HCT116 (cell line): ENCODE results near the gene PCDHA5. TPM values are rescaled to one million over a fixed set of nuclear protein-coding genes. Genes with fewer than 3 reads are reported as not detected.
"Not testable (repeated sequence)": the region's sequence is repeated elsewhere in the genome, so short reads cannot be mapped to it uniquely, and the experiment has no call there.

Experiments used
- ATAC-seq: fragments of 200-7000 bp; cut with Tn5 transposase; 2 replicates; pipeline ENCODE4 v1.9.1; 2020; ENCODE audit warnings: mild to moderate bottlenecking, moderate library complexity
- BruUV-seq: library from RNA; stranded (reverse); fragments of 400-500 nt; replicated peaks from 2 replicates; lab custom pipeline; 2021; lab: Mats Ljungman, UMichigan
- CTCF ChIA-PET: fragments of 300-600 bp; sonication (Branson Sonifier 250); formaldehyde crosslinking; loops from one replicate; lab custom pipeline; 2021; ENCODE audit warnings: antibody characterized with exemption; lab: Charles Lee
- POLR2A ChIA-PET: fragments of 300-600, 350-600 bp; sonication (Branson Sonifier 250); formaldehyde crosslinking; loops from one replicate; lab custom pipeline; 2021; ENCODE audit warnings: antibody characterized with exemption; lab: Charles Lee
- RAD21 ChIA-PET, 2 experiments: fragments of 300-600 bp; sonication (Branson Sonifier 250); formaldehyde crosslinking; loops; one replicate each; lab custom pipeline; 2023; ENCODE audit warnings: low total read pairs in 2 of 2; ENCODE audit not compliant: uncharacterized antibody in 2 of 2, unreplicated experiment in 2 of 2, low non-redundant PET in 1 of 2; lab: Charles Lee
- DNase-seq: peaks from one replicate; pipeline ENCODE4 v3.0.0-alpha.2; 2010; ENCODE audit warnings: low read depth, low spot score
- H2AFZ ChIP-seq: fragments of 200-600 bp; shearing (Covaris generic), sonication (generic); 2 replicates; pipeline ENCODE4 v1.6.1; 2017; ENCODE audit warnings: low read depth, mixed run types, mixed read lengths, antibody characterized with exemption, low read length; ENCODE audit not compliant: poor library complexity, severe bottlenecking
- H3K27ac ChIP-seq: 2 replicates; pipeline ENCODE4 v1.5.1; 2012; ENCODE audit warnings: low read depth, low read length
- H3K27me3 ChIP-seq: fragments of 200-600 bp; sonication (generic); 2 replicates; pipeline ENCODE4 v1.6.1; 2016; ENCODE audit warnings: mixed run types, low read length, mixed read lengths; ENCODE audit not compliant: insufficient read depth
- H3K36me3 ChIP-seq, 2 experiments: fragments of 200-500 bp in 1 of 2; fragments of 200-600 bp in 1 of 2; sonication (Bioruptor generic) in 1 of 2; sonication (generic) in 1 of 2; 2 replicates each; pipeline versions ENCODE4 v1.5.1 to v1.6.1; 2014 to 2016; ENCODE audit warnings: low read length in 2 of 2, inconsistent platforms in 1 of 2, mixed read lengths in 1 of 2, mixed run types in 1 of 2; ENCODE audit not compliant: insufficient read depth in 2 of 2, control insufficient read depth in 1 of 2
- H3K4me1 ChIP-seq, 2 experiments: fragments of 200-600 bp in 1 of 2; sonication (generic) in 1 of 2; 2 replicates each; pipeline versions ENCODE4 v1.5.1 to v1.6.1; 2012 to 2017; ENCODE audit warnings: low read length in 2 of 2, inconsistent platforms in 1 of 2, mild to moderate bottlenecking in 1 of 2, mixed read lengths in 1 of 2, mixed run types in 1 of 2, moderate library complexity in 1 of 2; ENCODE audit not compliant: insufficient read depth in 2 of 2, control insufficient read depth in 1 of 2
- H3K4me2 ChIP-seq: fragments of 200-600 bp; sonication (generic); 2 replicates; pipeline ENCODE4 v1.6.1; 2017; ENCODE audit warnings: mixed run types, low read length, mixed read lengths
- H3K4me3 ChIP-seq, 2 experiments: fragments of 200-600 bp in 1 of 2; sonication (generic) in 1 of 2; replicated peaks in 1 of 2; 2 replicates each; pipeline ENCODE4 v1.5.1; 2011 to 2016; ENCODE audit warnings: low read length in 2 of 2, control low read depth in 1 of 2, low read depth in 1 of 2, mild to moderate bottlenecking in 1 of 2, mixed read lengths in 1 of 2, mixed run types in 1 of 2
- H3K79me2 ChIP-seq: fragments of 200-600 bp; sonication (generic); 2 replicates; pipeline ENCODE4 v1.6.1; 2017; ENCODE audit warnings: mild to moderate bottlenecking, mixed run types, low read length, moderate library complexity, mixed read lengths; ENCODE audit not compliant: insufficient read depth
- H3K9ac ChIP-seq: fragments of 200-600 bp; sonication (generic); 2 replicates; pipeline ENCODE4 v1.6.1; 2016; ENCODE audit warnings: low read length, mixed read lengths
- H3K9me2 ChIP-seq: fragments of 200-600 bp; sonication (generic), shearing (Covaris generic); 2 replicates; pipeline ENCODE4 v1.6.1; 2017; ENCODE audit warnings: mixed run types, mild to moderate bottlenecking, moderate library complexity; ENCODE audit not compliant: insufficient read depth
- H3K9me3 ChIP-seq, 2 experiments: fragments of 200-500 bp in 1 of 2; fragments of 200-600 bp in 1 of 2; sonication (Bioruptor generic) in 1 of 2; sonication (generic) in 1 of 2; 2 replicates each; pipeline ENCODE4 v1.6.1; 2014 to 2017; ENCODE audit warnings: low read length in 2 of 2, mixed read lengths in 2 of 2, inconsistent platforms in 1 of 2, low read depth in 1 of 2, mild to moderate bottlenecking in 1 of 2, mixed run types in 1 of 2, moderate library complexity in 1 of 2; ENCODE audit not compliant: control insufficient read depth in 1 of 2, insufficient read depth in 1 of 2
- H4K20me1 ChIP-seq: fragments of 200-600 bp; sonication (generic), shearing (Covaris generic); 2 replicates; pipeline ENCODE4 v1.6.1; 2017; ENCODE audit warnings: mixed run types, mild to moderate bottlenecking, moderate library complexity; ENCODE audit not compliant: insufficient read depth
- CEBPB ChIP-seq: IDR thresholded peaks from 2 replicates; pipeline ENCODE4 v1.6.1; 2012; ENCODE audit warnings: low read depth
- ELF1 ChIP-seq: IDR thresholded peaks from 2 replicates; pipeline ENCODE4 v1.6.1; 2012; ENCODE audit warnings: low read depth, borderline replicate concordance
- EZH2 ChIP-seq: fragments of 200-600 bp; sonication (generic); IDR thresholded peaks from 2 replicates; pipeline ENCODE4 v1.6.1; 2017; ENCODE audit warnings: antibody characterized with exemption, mixed run types
- JUND ChIP-seq: IDR thresholded peaks from 2 replicates; pipeline ENCODE4 v1.6.1; 2012
- POLR2AphosphoS5 ChIP-seq: IDR thresholded peaks from 2 replicates; pipeline ENCODE4 v1.6.1; 2011; ENCODE audit warnings: mild to moderate bottlenecking, low read depth, low read length, moderate library complexity
- RAD21 ChIP-seq: IDR thresholded peaks from 2 replicates; pipeline ENCODE4 v1.6.1; 2012; ENCODE audit warnings: low read depth, mild to moderate bottlenecking
- SIN3A ChIP-seq: IDR thresholded peaks from 2 replicates; pipeline ENCODE4 v1.6.1; 2012; ENCODE audit warnings: low read depth
- SP1 ChIP-seq: IDR thresholded peaks from 2 replicates; pipeline ENCODE4 v1.6.1; 2012; ENCODE audit warnings: low read depth
- SRF ChIP-seq: IDR thresholded peaks from 2 replicates; pipeline ENCODE4 v1.6.1; 2012; ENCODE audit warnings: low read depth
- TCF7L2 ChIP-seq: IDR thresholded peaks from 2 replicates; pipeline ENCODE4 v1.7.0; 2011; ENCODE audit warnings: borderline replicate concordance, inconsistent platforms; ENCODE audit not compliant: insufficient read depth, insufficient read length; ENCODE audit errors: extremely low read depth
- YY1 ChIP-seq: IDR thresholded peaks from 2 replicates; pipeline ENCODE4 v1.6.1; 2011; ENCODE audit warnings: low read length, low read depth, moderate library complexity, mild to moderate bottlenecking; ENCODE audit not compliant: insufficient replicate concordance; ENCODE audit errors: extremely low read depth
- intact Hi-C: fragments of 100-400 bp; cut with micrococcal nuclease; formaldehyde crosslinking; loops from 2 replicates; pipeline ENCODE4 v1.10.0; 2022
- total RNA-seq: library from RNA; stranded (reverse); gene quantifications from one replicate; pipeline ENCODE4 v1.2.1, GENCODE V29; 2021; ENCODE audit not compliant: unreplicated experiment
- TF ChIP-seq, protein P1 (sequence below): IDR thresholded peaks from 2 replicates; pipeline ENCODE4 v1.6.1; 2012; ENCODE audit warnings: low read depth
- TF ChIP-seq, protein P2 (sequence below): IDR thresholded peaks from 2 replicates; pipeline ENCODE4 v1.6.1; 2012
- TF ChIP-seq, protein P3 (sequence below): IDR thresholded peaks from 2 replicates; pipeline ENCODE4 v1.6.1; 2012

The PCDHA5 gene
- total RNA-seq, 1 experiment from 2014 or later, result not detected

DNA sequence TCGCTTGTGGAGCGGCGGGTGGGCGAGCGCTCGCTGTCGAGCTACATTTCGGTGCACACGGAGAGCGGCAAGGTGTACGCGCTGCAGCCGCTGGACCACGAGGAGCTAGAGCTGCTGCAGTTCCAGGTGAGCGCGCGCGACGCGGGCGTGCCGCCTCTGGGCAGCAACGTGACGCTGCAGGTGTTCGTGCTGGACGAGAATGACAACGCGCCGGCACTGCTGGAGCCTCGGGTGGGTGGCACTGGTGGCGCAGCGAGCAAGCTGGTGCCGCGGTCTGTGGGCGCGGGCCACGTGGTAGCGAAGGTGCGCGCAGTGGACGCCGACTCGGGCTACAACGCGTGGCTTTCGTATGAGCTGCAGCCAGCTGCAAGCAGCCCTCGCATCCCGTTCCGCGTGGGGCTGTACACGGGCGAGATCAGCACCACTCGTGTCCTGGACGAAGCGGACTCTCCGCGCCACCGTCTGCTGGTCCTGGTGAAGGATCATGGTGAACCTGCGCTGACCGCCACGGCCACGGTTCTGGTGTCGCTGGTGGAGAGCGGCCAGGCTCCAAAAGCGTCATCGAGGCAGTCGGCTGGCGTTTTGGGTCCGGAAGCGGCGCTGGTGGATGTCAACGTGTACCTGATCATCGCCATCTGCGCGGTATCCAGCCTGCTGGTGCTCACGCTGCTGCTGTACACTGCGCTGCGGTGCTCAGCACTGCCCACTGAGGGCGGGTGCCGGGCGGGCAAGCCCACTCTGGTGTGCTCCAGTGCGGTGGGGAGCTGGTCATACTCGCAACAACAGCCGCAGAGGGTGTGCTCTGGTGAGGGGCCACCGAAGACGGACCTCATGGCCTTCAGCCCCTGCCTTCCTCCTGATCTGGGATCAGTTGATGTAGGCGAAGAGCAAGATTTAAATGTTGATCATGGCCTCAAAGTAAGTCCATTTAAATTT, 21.7 kb downstream of the PCDHA5 start:
- RAD21 ChIA-PET, result no interaction called here
- no peaks in the 10 kb centered on the region for H3K4me1 ChIP-seq
- H3K4me2 ChIP-seq, result no peak overlapping the region
- H3K9ac ChIP-seq, result no peak overlapping the region
- BruUV-seq, result no TSS peak
- H3K9me2 ChIP-seq, result no peaks in the 10 kb centered on the region
- H3K27me3 ChIP-seq, result no peaks in the 10 kb centered on the region
- TF ChIP-seq POLR2AphosphoS5 (no peak), JUND (no peak), TCF7L2 (no peak), RAD21 (no peak), SRF (no peak), SIN3A (no peak), EZH2 (no peak), CEBPB (no peak), ELF1 (no peak), SP1 (no peak), YY1 (no peak)
- TF ChIP-seq, protein P1, sequence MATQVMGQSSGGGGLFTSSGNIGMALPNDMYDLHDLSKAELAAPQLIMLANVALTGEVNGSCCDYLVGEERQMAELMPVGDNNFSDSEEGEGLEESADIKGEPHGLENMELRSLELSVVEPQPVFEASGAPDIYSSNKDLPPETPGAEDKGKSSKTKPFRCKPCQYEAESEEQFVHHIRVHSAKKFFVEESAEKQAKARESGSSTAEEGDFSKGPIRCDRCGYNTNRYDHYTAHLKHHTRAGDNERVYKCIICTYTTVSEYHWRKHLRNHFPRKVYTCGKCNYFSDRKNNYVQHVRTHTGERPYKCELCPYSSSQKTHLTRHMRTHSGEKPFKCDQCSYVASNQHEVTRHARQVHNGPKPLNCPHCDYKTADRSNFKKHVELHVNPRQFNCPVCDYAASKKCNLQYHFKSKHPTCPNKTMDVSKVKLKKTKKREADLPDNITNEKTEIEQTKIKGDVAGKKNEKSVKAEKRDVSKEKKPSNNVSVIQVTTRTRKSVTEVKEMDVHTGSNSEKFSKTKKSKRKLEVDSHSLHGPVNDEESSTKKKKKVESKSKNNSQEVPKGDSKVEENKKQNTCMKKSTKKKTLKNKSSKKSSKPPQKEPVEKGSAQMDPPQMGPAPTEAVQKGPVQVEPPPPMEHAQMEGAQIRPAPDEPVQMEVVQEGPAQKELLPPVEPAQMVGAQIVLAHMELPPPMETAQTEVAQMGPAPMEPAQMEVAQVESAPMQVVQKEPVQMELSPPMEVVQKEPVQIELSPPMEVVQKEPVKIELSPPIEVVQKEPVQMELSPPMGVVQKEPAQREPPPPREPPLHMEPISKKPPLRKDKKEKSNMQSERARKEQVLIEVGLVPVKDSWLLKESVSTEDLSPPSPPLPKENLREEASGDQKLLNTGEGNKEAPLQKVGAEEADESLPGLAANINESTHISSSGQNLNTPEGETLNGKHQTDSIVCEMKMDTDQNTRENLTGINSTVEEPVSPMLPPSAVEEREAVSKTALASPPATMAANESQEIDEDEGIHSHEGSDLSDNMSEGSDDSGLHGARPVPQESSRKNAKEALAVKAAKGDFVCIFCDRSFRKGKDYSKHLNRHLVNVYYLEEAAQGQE, result no peak
- TF ChIP-seq, protein P2, sequence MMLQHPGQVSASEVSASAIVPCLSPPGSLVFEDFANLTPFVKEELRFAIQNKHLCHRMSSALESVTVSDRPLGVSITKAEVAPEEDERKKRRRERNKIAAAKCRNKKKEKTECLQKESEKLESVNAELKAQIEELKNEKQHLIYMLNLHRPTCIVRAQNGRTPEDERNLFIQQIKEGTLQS, result no peak
- TF ChIP-seq, protein P3, sequence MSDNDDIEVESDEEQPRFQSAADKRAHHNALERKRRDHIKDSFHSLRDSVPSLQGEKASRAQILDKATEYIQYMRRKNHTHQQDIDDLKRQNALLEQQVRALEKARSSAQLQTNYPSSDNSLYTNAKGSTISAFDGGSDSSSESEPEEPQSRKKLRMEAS, result no peak
- intact Hi-C loops, result no loop called here
- no peak for ATAC-seq
- no peaks in the 10 kb centered on the region for H3K9me3 ChIP-seq
- H4K20me1 ChIP-seq, result no peaks in the 10 kb centered on the region
- no peak for DNase-seq
- no peak overlapping the region for H3K27ac ChIP-seq
- no peak overlapping the region for H3K4me3 ChIP-seq
- CTCF ChIA-PET, result no interaction called here
- POLR2A ChIA-PET, result no interaction called here
- no peak overlapping the region for H2AFZ ChIP-seq
- no peaks in the 10 kb centered on the region for H3K79me2 ChIP-seq
- H3K36me3 ChIP-seq, result no peaks in the 10 kb centered on the region

DNA sequence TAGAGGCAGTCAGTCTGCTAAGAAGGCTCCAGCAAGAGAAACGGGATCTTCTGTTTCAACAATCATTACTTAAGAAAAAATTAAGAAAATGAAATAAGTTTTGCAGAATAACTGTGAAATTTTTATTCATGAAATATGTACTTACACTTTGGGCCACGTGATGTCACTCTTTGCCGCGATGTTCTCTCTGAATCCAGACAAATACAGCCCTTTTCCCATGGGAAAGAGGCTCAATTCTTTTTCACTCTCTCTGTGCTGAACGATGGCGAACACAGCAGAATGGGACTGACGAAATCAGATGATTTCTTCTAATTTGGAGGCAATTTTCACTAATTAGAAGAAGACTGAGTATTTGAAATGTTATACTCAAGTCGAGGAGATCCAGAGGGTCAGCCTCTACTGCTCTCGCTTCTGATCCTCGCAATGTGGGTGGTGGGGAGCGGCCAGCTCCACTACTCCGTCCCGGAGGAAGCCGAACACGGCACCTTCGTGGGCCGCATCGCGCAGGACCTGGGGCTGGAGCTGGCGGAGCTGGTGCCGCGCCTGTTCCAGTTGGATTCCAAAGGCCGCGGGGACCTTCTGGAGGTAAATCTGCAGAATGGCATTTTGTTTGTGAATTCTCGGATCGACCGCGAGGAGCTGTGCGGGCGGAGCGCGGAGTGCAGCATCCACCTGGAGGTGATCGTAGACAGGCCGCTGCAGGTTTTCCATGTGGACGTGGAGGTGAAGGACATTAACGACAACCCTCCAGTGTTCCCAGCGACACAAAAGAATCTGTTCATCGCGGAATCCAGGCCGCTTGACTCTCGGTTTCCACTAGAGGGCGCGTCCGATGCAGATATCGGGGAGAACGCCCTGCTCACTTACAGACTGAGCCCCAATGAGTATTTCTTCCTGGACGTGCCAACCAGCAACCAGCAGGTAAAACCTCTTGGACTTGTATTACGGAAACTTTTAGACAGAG, 27.0 kb downstream of the PCDHA5 start, which contains the start of gene PCDHA9:
Gene PCDHA9, plus strand, starts transcription at position 244 of the 964 bp plus-strand sequence. Its CDS starts 114 bp downstream, at position 358.
- H3K9ac ChIP-seq, BruUV-seq, H4K20me1 ChIP-seq, H3K4me1 ChIP-seq, DNase-seq, RAD21 ChIA-PET, H3K27me3 ChIP-seq, H3K79me2 ChIP-seq, POLR2A ChIA-PET, H3K27ac ChIP-seq, H3K9me3 ChIP-seq, intact Hi-C loops, ATAC-seq, H2AFZ ChIP-seq, H3K4me3 ChIP-seq, H3K4me2 ChIP-seq, H3K36me3 ChIP-seq, H3K9me2 ChIP-seq, CTCF ChIA-PET: not testable (repeated sequence)
